Measurements from ENCODE around the gene CEP112.

Gene CEP112

DNA sequence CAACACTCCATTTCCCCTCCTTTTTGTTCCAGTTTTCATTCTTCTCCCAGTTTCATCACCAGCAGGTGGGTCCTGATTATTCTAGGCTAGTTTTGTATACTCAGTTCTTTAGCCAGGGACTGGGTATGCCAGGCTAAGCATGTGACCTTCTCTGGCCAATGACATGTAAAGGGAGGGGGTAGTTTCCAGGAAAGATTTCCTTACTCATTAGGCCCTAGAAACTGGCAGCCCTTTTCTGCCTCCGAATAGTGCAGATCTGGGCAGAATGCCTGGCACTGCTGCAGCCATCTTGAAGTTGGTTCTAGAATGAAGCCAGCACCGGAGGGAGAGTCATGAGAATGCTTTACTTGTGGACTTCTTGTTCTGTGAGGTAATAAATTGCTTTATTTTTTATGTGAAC lies 503.6 kb downstream of the CEP112 start:
- no peak for DNase-seq (ENCODE audit: low read depth, low spot score)

DNA sequence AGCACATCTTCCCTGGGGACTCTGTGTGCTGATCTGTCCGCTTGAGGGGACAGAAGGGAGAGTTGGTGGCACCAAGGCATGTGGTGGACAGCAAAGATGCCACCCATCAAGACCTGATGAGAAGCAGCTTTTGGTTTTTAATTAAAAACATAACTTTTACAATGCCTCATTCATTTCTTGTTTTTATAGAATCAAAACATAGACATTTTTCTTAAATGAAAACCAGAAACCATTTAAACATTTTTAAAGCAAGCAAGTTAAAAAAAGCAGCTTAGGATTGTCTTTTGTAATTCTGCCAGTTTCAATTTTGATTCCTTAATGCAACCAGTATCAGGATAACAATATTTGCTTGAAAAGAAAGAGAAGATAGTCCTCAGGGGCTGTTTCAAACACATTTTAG lies 506.8 kb downstream of the CEP112 start:
- DNase-seq (ENCODE audit: low read depth, low spot score), result no peak

GRCh38 chr17:65684631-65685030 lies 507.3 kb downstream of the CEP112 start:
- no peak for DNase-seq (ENCODE audit: low read depth, low spot score)

GRCh38 chr17:65683428-65683827 lies 508.5 kb downstream of the CEP112 start:
- no peak for DNase-seq (ENCODE audit: low read depth, low spot score)

DNA sequence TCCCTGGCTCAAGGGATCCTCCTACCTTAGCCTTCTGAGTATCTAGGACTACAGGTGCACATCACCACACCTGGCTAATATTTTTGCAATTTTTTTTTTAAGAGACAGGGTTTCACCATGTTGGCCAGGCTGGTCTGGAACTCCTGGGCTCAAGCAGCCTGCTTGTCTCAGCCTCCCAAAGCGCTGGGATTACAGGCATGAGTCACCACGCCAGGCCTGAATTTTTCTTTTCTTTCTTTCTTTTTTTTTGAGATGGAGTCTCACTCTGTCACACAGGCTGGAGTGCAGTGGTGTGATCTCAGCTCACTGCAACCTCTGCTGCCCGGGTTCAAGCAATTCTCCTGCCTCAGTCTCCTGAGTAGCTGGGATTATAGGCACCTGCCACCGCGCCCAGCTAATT lies 510.2 kb downstream of the CEP112 start:
- peak; percentile 16 for DNase-seq (ENCODE audit: low read depth, low spot score)

DNA sequence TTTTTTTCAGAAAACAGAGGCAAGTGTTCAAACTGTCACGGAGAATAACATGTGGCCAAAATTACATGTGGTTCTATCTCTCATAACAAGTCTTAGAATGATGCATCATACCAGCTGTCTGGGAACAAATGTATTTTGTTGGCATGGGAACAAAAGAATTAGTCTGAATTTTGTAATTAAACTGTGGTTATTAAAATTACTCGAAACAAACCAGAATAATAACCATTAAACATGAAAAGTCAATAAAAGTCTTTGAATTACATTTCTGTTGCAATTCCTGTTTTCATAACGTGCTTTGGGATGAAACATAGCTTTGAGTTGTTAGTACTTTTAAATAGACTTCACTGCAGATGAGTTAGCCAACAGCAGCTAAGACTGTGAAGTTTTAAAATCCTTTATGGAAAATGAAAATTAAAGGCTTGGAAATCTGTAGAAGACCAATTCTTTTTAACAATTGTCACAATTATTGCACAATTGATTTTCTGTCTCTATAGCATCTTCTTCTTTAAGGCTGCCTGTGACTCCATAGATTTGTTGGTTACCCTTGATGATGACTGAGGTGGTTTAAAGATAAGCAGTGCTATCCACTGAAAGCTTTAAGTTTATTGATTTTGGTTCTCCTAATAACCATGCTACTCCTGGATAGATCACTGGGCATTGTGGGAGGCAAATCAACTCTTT lies 512.6 kb downstream of the CEP112 start:
- no peak for DNase-seq (ENCODE audit: low read depth, low spot score)

GRCh38 chr17:65678546-65678945 lies 513.4 kb downstream of the CEP112 start:
- no peak for DNase-seq (ENCODE audit: low read depth, low spot score)

DNA sequence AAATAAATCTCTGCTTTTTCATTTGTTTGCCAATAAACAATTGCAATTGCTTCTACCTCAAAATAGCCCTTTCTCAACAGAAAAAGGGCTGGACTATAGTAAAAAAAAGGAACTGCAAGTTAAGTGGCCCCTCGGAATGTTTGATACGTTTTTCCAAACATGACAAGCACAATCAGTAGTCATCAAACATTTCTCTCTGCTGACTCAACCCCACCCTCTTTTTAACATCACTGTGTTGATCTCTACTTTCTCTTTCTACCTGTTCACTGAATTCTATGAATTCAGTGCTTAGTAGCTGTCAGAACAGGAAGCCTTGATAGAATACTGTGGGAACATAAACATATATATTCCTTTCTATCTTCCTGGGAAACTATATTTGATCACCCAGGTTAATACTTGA lies 514.0 kb downstream of the CEP112 start:
- no peak for DNase-seq (ENCODE audit: low read depth, low spot score)

GRCh38 chr17:65674246-65675045 lies 517.5 kb downstream of the CEP112 start:
- no peak for DNase-seq (ENCODE audit: low read depth, low spot score)

- no peak for DNase-seq (ENCODE audit: low read depth, low spot score)
Observed at GRCh38 chr17:65670667-65671371, 521.1 kb downstream of the CEP112 start.

- DNase-seq (ENCODE audit: low read depth, low spot score), result no peak
Observed at GRCh38 chr17:65668211-65668610, 523.7 kb downstream of the CEP112 start.

DNA sequence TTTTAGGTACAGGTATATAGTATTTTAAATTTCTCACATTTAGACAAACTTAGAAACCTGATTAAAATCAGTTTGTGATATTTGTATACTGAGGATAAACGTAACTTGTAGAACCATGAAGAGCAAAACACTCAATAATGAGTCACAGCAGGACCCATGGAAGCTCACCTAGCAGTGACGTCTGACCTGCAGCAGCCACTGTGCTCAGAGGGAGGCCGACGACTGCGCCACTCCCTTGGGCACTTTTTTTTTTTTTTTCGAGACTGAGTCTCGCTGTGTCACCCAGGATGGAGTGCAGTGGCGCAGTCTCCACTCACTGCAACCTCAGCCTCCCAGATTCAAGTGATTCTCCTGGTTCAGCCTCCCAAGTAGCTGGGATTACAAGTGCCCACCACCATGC lies 524.3 kb downstream of the CEP112 start:
- DNase-seq (ENCODE audit: low read depth, low spot score), result no peak

DNA sequence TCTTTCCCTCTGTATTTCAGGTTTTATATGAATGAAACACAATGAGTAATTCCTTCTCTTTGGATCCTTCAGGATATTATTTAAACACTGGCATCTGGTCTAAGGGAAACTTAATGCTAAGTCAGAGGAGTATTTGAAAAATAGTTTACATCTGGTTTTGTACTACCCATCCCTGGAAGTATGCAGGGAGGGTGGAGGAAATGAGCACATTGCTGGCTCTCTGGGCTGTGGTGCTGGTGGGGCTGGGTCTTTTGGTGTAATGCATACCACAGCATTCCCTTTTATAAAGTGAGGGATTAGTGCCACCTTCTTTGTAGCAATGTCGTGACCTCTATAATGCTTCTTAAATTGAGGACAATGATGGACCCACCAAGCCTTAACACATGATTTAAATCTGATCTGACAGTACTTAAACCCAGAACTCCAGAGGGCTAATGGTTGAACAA lies 525.0 kb downstream of the CEP112 start:
- DNase-seq (ENCODE audit: low read depth, low spot score), result no peak

- no peak for DNase-seq (ENCODE audit: low read depth, low spot score)
Observed at GRCh38 chr17:65665966-65666365, 526.0 kb downstream of the CEP112 start.

DNA sequence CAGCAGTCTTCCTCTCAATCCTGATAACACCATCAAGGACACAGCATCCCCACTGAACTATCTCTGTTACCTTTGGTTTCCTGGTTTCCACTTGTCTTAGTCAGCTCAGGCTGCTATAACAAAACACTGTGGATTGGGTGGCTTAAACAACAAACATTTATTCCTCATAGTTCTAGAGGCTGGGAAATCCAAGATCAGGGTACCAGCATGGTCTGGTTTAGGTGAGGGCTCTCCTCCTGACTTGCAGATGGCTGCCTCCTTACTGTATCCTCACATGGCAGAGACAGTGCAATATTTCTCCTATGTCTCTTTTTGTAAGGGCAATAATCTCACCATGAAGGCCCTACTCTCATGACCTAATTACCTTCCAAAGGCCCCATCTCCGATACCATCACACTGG lies 527.2 kb downstream of the CEP112 start:
- DNase-seq (ENCODE audit: low read depth, low spot score), result no peak

DNA sequence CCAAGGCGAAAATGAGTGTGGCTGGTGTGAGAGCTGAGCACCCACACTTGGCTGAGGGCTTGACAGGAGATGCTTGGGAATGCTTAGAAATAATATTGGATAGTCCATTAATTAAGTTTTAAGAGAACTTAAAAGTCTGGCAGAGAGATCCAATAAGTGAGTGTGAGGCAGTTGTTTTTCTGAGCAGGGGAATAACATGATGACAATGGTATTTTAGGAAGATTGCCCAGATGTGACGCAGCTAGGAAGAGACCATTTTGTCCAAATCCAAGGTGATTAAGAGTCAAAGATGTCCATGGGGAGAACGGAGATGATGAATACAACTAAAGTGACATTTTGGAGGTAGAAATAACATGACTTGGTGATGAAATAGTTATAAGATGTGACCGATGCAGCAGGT lies 527.7 kb downstream of the CEP112 start:
- no peak for DNase-seq (ENCODE audit: low read depth, low spot score)

DNA sequence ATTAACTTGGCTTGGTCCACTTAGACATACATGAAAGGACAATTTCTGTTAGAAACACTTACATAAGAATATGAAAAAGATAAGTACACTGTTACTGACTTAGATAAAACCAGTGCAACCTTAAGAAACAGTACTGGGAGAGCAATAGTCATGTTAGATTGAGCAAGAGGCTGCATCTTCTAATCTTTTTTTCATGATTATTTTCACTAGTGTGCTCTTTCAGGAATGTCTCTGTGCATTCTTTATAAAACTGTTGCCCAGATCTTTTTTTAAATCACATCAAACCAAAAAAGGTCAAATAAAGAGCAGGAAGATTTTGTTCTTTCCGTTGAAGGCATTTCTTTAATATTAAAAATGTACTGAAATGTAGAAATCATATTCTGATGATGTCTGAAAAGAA lies 529.7 kb downstream of the CEP112 start:
- DNase-seq (ENCODE audit: low read depth, low spot score), result no peak

DNA sequence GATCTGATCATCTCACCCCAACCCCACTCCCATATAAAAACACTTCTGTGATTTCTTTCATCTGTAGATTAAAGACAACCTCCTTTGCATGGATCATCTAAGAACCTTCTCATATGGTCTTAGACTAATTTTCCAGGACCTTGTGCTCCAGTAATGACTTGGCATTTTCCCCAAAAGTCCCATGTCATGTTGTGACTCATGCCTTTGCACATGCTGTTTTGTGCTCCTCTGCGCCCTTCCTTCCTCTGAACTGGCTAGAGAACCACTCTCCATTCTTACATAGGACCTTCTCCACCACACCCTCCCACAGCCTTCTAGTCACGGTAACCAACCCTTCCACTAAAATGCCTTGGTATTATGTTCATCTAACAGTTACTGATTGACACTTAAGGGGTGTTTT lies 531.0 kb downstream of the CEP112 start:
- DNase-seq (ENCODE audit: low read depth, low spot score), result no peak

DNA sequence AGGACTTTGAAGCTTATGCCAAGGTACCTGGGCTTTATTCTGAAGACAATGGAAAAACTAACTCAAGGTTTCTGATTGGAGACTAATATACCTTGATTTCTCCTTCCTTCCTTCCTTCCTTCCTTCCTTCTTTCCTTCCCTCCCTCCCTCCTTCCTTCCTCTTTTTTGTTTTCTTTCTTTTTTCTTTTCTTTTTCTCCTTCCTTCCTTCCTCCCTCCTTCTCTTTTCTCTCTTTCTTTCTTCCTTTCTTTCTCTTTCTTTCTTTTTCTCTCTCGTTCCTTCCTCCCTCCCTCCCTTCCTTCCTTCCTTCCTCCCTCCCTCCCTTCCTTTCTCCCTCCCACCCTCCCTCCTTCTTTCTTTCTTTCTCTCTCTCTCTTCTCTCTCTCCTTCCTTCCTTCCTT lies 531.9 kb downstream of the CEP112 start:
- DNase-seq (ENCODE audit: low read depth, low spot score), result no peak

GRCh38 chr17:65659512-65659911 lies 532.4 kb downstream of the CEP112 start:
- no peak for DNase-seq (ENCODE audit: low read depth, low spot score)

GRCh38 chr17:65657251-65657828 lies 534.6 kb downstream of the CEP112 start:
- no peak for DNase-seq (ENCODE audit: low read depth, low spot score)
